Fibroblast of upper back skin (primary cell): ENCODE results near the gene DNAH9.

Source experiments
- DNase-seq: peaks from one replicate; pipeline ENCODE4 v3.0.0-alpha.2; 2013

The DNAH9 gene

GRCh38 chr17:11598274-11599221, at the start of gene DNAH9:
Gene DNAH9 (plus strand): TSS chr17:11598470. CDS start chr17:11598499, 29 bp downstream.
- DNase-seq = peak; percentile 60

- no peak for DNase-seq
These were observed 47.8 kb upstream of the DNAH9 start for GRCh38 chr17:11550431-11550830.

GRCh38 chr17:11551442-11551841, 46.8 kb upstream of the DNAH9 start:
- DNase-seq = no peak

- DNase-seq = no peak
These were observed 45.1 kb upstream of the DNAH9 start for GRCh38 chr17:11553135-11553534.

GRCh38 chr17:11554042-11554441, 44.2 kb upstream of the DNAH9 start:
- no peak for DNase-seq

GRCh38 chr17:11554542-11554941, 43.7 kb upstream of the DNAH9 start:
- DNase-seq = no peak

- no peak for DNase-seq
These were observed 42.7 kb upstream of the DNAH9 start for GRCh38 chr17:11555530-11555929.

GRCh38 chr17:11557727-11558452, 40.4 kb upstream of the DNAH9 start:
- DNase-seq = no peak

GRCh38 chr17:11558681-11559234, 39.5 kb upstream of the DNAH9 start:
- DNase-seq = no peak

- DNase-seq = no peak
These were observed 38.7 kb upstream of the DNAH9 start for GRCh38 chr17:11559601-11560000.

- DNase-seq = no peak
These were observed 37.0 kb upstream of the DNAH9 start for GRCh38 chr17:11561281-11561680.

GRCh38 chr17:11561702-11562101, 36.6 kb upstream of the DNAH9 start:
- DNase-seq = no peak

- no peak for DNase-seq
These were observed 33.5 kb upstream of the DNAH9 start for GRCh38 chr17:11564589-11565380.

GRCh38 chr17:11565591-11565990, 32.7 kb upstream of the DNAH9 start:
- no peak for DNase-seq

GRCh38 chr17:11578998-11579397, 19.3 kb upstream of the DNAH9 start:
- DNase-seq = no peak

GRCh38 chr17:11580677-11581076, 17.6 kb upstream of the DNAH9 start:
- no peak for DNase-seq

GRCh38 chr17:11582217-11582616, 16.1 kb upstream of the DNAH9 start:
- no peak for DNase-seq

GRCh38 chr17:11583306-11583992, 14.8 kb upstream of the DNAH9 start:
- no peak for DNase-seq

- DNase-seq = no peak
These were observed 8.6 kb upstream of the DNAH9 start for GRCh38 chr17:11589716-11590115.

GRCh38 chr17:11601661-11602060, 3.4 kb downstream of the DNAH9 start:
- no peak for DNase-seq

- no peak for DNase-seq
These were observed 10.1 kb downstream of the DNAH9 start for GRCh38 chr17:11608396-11608795.

GRCh38 chr17:11610999-11611566, 12.8 kb downstream of the DNAH9 start:
- no peak for DNase-seq
